Subcutaneous abdominal adipose tissue (tissue), 5 donors: ENCODE results near the gene DOK1.

ENCODE experiments used
- H3K27ac ChIP-seq: one replicate; pipeline ENCODE4 v1.7.0; 2013; ENCODE audit warnings: low read depth, mild to moderate bottlenecking, inconsistent platforms, low read length, moderate library complexity
- H3K27me3 ChIP-seq, 5 donors: one replicate each; pipeline ENCODE4 v1.7.0; 2013; ENCODE audit warnings: low read length in 5 of 5, inconsistent platforms in 1 of 5; ENCODE audit not compliant: control insufficient read depth in 5 of 5, insufficient read depth in 4 of 5
- H3K36me3 ChIP-seq, 5 donors: one replicate each; pipeline ENCODE4 v1.7.0; 2013; ENCODE audit warnings: low read length in 5 of 5; ENCODE audit not compliant: control insufficient read depth in 5 of 5, insufficient read depth in 5 of 5
- H3K4me1 ChIP-seq, 5 donors: one replicate each; pipeline ENCODE4 v1.7.0; 2013; ENCODE audit warnings: low read length in 5 of 5, mild to moderate bottlenecking in 3 of 5, moderate library complexity in 1 of 5; ENCODE audit not compliant: control insufficient read depth in 5 of 5, insufficient read depth in 5 of 5
- H3K4me3 ChIP-seq, 5 donors: one replicate each; pipeline ENCODE4 v1.7.0; 2013; ENCODE audit warnings: low read length in 5 of 5, low read depth in 1 of 5
- H3K9ac ChIP-seq, 5 donors: one replicate each; pipeline ENCODE4 v1.7.0; 2013; ENCODE audit warnings: low read length in 5 of 5, mild to moderate bottlenecking in 4 of 5, moderate library complexity in 3 of 5
- H3K9me3 ChIP-seq, 5 donors: one replicate each; pipeline ENCODE4 v1.7.0; 2013; ENCODE audit warnings: low read length in 5 of 5; ENCODE audit not compliant: control insufficient read depth in 5 of 5
- donor health status: healthy.
- donor health status: healthy.
- donor health status: healthy.
- donor health status: healthy.
- donor health status: healthy.

DOK1 gene

DNA sequence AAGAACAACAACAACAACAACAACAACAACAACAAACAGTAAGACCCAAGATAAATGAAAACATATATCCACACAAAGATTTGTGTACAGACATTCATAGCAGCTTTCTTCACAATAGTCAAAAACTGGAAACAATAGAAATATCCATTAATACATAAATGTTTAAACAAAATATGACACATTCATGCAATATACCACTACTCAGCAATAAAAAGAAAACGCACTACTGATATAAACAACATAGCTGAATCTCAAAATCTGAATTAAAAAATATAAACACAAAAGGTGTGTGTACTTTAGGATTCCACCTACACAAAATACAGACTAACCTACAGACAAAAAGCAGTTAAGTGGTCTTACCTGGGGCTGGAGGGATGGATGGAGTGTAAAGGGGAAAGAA lies 42.1 kb downstream of the DOK1 start:
- no peaks in the 10 kb centered on the region for H3K36me3 ChIP-seq
- no peak overlapping the region for H3K27ac ChIP-seq
- no peaks in the 10 kb centered on the region for H3K4me1 ChIP-seq
- H3K27me3 ChIP-seq = peaks cover 0 to 5% (median 5%) of the 10 kb centered on the region in 5 donors
- H3K9ac ChIP-seq = no peak overlapping the region
- no peaks in the 10 kb centered on the region for H3K9me3 ChIP-seq
- H3K4me3 ChIP-seq = no peak overlapping the region

GRCh38 chr2:74597410-74597809 lies 42.9 kb downstream of the DOK1 start:
- Histone ChIP-seq H3K4me1 (no peaks in the 10 kb centered on the region), H3K4me3 (no peak overlapping the region), H3K27ac (no peak overlapping the region), H3K36me3 (no peaks in the 10 kb centered on the region), H3K9me3 (no peaks in the 10 kb centered on the region), H3K27me3 (peaks cover 0 to 5% (median 5%) of the 10 kb centered on the region in 5 donors), H3K9ac (no peak overlapping the region)

GRCh38 chr2:74599676-74600075 lies 45.2 kb downstream of the DOK1 start:
- H3K36me3 ChIP-seq = no peaks in the 10 kb centered on the region

GRCh38 chr2:74602586-74603281 lies 48.2 kb downstream of the DOK1 start:
- H3K27ac ChIP-seq = no peak overlapping the region
- H3K4me1 ChIP-seq = no peaks in the 10 kb centered on the region
- H3K36me3 ChIP-seq = no peaks in the 10 kb centered on the region
- H3K9ac ChIP-seq = no peak overlapping the region
- no peaks in the 10 kb centered on the region for H3K9me3 ChIP-seq
- H3K4me3 ChIP-seq = no peak overlapping the region
- peaks cover 0 to 6% (median 2%) of the 10 kb centered on the region in 5 donors for H3K27me3 ChIP-seq

More at GRCh38 chr2:74599676-74600075, 45.2 kb downstream of the DOK1 start:
- no peaks in the 10 kb centered on the region for H3K4me1 ChIP-seq
- H3K27ac ChIP-seq = no peak overlapping the region
- no peaks in the 10 kb centered on the region for H3K9me3 ChIP-seq
- no peak overlapping the region for H3K9ac ChIP-seq
- no peak overlapping the region for H3K4me3 ChIP-seq
- peaks cover 0 to 6% (median 0%) of the 10 kb centered on the region in 5 donors for H3K27me3 ChIP-seq

GRCh38 chr2:74603282-74604000 lies 48.9 kb downstream of the DOK1 start:
- Histone ChIP-seq H3K36me3 (no peaks in the 10 kb centered on the region), H3K9ac (no peak overlapping the region), H3K27me3 (peaks cover 0 to 6% (median 2%) of the 10 kb centered on the region in 5 donors), H3K27ac (no peak overlapping the region), H3K4me1 (no peaks in the 10 kb centered on the region), H3K9me3 (no peaks in the 10 kb centered on the region), H3K4me3 (no peak overlapping the region)

- Histone ChIP-seq H3K9me3 (no peaks in the 10 kb centered on the region), H3K4me1 (no peaks in the 10 kb centered on the region), H3K9ac (no peak overlapping the region), H3K27ac (no peak overlapping the region), H3K4me3 (no peak overlapping the region), H3K27me3 (peaks cover 0 to 6% (median 2%) of the 10 kb centered on the region in 5 donors), H3K36me3 (no peaks in the 10 kb centered on the region)
These were observed 52.4 kb downstream of the DOK1 start for GRCh38 chr2:74606927-74607326.
